SK-N-SH treated with all-trans-retinoic acid at 6 μM for 48 hours (cell line): ENCODE results near the gene FOSL2.

ENCODE experiments used
- CREB5 ChIP-seq: fragments of 250-450 bp; sonication (Bioruptor Pico); IDR thresholded peaks from 2 replicates; pipeline ENCODE4 v1.5.1; 2020; ENCODE audit warnings: low read depth, mild to moderate bottlenecking, moderate library complexity
- CSRNP3 ChIP-seq: fragments of 250-450 bp; sonication (Bioruptor Pico); IDR thresholded peaks from 2 replicates; pipeline ENCODE4 v1.5.1; 2021; ENCODE audit warnings: mild to moderate bottlenecking, moderate library complexity
- POU6F1 ChIP-seq: fragments of 250-450 bp; sonication (Bioruptor Pico); IDR thresholded peaks from 2 replicates; pipeline ENCODE4 v1.8.0; 2021; ENCODE audit warnings: low read depth, mild to moderate bottlenecking, moderate library complexity, borderline replicate concordance
- PPARA ChIP-seq: fragments of 250-450 bp; sonication (Bioruptor Pico); IDR thresholded peaks from 2 replicates; pipeline ENCODE4 v1.5.0; 2020; ENCODE audit warnings: mild to moderate bottlenecking, borderline replicate concordance
- TOX ChIP-seq: fragments of 250-450 bp; sonication (Bioruptor Pico); IDR thresholded peaks from 2 replicates; pipeline ENCODE4 v1.8.0; 2021; ENCODE audit warnings: mild to moderate bottlenecking, moderate library complexity, borderline replicate concordance
- ZC3H10 ChIP-seq: fragments of 250-450 bp; sonication (Bioruptor Pico); IDR thresholded peaks from 2 replicates; pipeline ENCODE4 v1.5.1; 2021; ENCODE audit warnings: mild to moderate bottlenecking, moderate library complexity
- ZFP3 ChIP-seq: fragments of 250-450 bp; sonication (Bioruptor Pico); IDR thresholded peaks from 2 replicates; pipeline ENCODE4 v1.5.0; 2020; ENCODE audit warnings: mild to moderate bottlenecking, moderate library complexity
- ZNF565 ChIP-seq: fragments of 450-650 bp; formaldehyde crosslinking; conservative IDR thresholded peaks from 2 replicates; pipeline ENCODE4 v1.5.0; 2020; ENCODE audit warnings: low read depth, mild to moderate bottlenecking, moderate library complexity

GRCh38 chr2:28369358-28369757, 23.3 kb upstream of the FOSL2 start:
- TF ChIP-seq CSRNP3 (CRISPR knock-in tag) (no peak), CREB5 (CRISPR knock-in tag) (no peak), ZNF565 (CRISPR knock-in tag) (no peak), PPARA (CRISPR knock-in tag) (no peak), ZFP3 (CRISPR knock-in tag) (no peak), ZC3H10 (no peak), TOX (CRISPR knock-in tag) (no peak), POU6F1 (CRISPR knock-in tag) (no peak)
